Measurements from ENCODE around the gene CDK14.
A peak's percentile ranks its signal among the peaks of the same experiment; 100 is the strongest.

Gene CDK14

GRCh38 chr7:90604383-90604782 is 8.3 kb downstream of the CDK14 start:
- Histone ChIP-seq H3K36me3 (ENCODE audit: insufficient read depth, low read length) (no peaks in the 10 kb centered on the region), H3K9ac (ENCODE audit: low read depth, low read length) (no peak overlapping the region), H3K9me3 (ENCODE audit: control insufficient read depth, insufficient read depth, low read length) (no peaks in the 10 kb centered on the region), H3K4me1 (ENCODE audit: insufficient read depth, low read length) (no peaks in the 10 kb centered on the region; the same call in 1 of the 2 replicates)

GRCh38 chr7:90605055-90605454 is 8.9 kb downstream of the CDK14 start:
- Histone ChIP-seq H3K9ac (ENCODE audit: low read depth, low read length) (no peak overlapping the region), H3K4me1 (ENCODE audit: insufficient read depth, low read length) (no peaks in the 10 kb centered on the region; the same call in 1 of the 2 replicates), H3K36me3 (ENCODE audit: insufficient read depth, low read length) (no peaks in the 10 kb centered on the region), H3K9me3 (ENCODE audit: control insufficient read depth, insufficient read depth, low read length) (no peaks in the 10 kb centered on the region)

- H3K4me1 ChIP-seq (ENCODE audit: insufficient read depth, low read length) = no peaks in the 10 kb centered on the region
- H3K9me3 ChIP-seq (ENCODE audit: control insufficient read depth, insufficient read depth, low read length) = no peaks in the 10 kb centered on the region
- no peaks in the 10 kb centered on the region for H3K36me3 ChIP-seq (ENCODE audit: insufficient read depth, low read length)
- no peak overlapping the region for H3K9ac ChIP-seq (ENCODE audit: low read depth, low read length)
These were observed 11.1 kb downstream of the CDK14 start for GRCh38 chr7:90607196-90607595.

GRCh38 chr7:90610105-90610504 is 14.0 kb downstream of the CDK14 start:
- no peaks in the 10 kb centered on the region for H3K36me3 ChIP-seq (ENCODE audit: insufficient read depth, low read length)
- H3K4me1 ChIP-seq (ENCODE audit: insufficient read depth, low read length) = peaks cover 4% of the 10 kb centered on the region; the same call in 1 of the 2 replicates
- no peaks in the 10 kb centered on the region for H3K9me3 ChIP-seq (ENCODE audit: control insufficient read depth, insufficient read depth, low read length)
- H3K9ac ChIP-seq (ENCODE audit: low read depth, low read length) = no peak overlapping the region

GRCh38 chr7:90611115-90611514 is 15.0 kb downstream of the CDK14 start:
- H3K36me3 ChIP-seq (ENCODE audit: insufficient read depth, low read length) = no peaks in the 10 kb centered on the region
- H3K9ac ChIP-seq (ENCODE audit: low read depth, low read length) = no peak overlapping the region
- no peaks in the 10 kb centered on the region for H3K9me3 ChIP-seq (ENCODE audit: control insufficient read depth, insufficient read depth, low read length)
- H3K4me1 ChIP-seq (ENCODE audit: insufficient read depth, low read length) = peaks cover 4% of the 10 kb centered on the region; the same call in 1 of the 2 replicates

- Histone ChIP-seq H3K9me3 (ENCODE audit: control insufficient read depth, insufficient read depth, low read length) (no peaks in the 10 kb centered on the region), H3K9ac (ENCODE audit: low read depth, low read length) (no peak overlapping the region), H3K36me3 (ENCODE audit: insufficient read depth, low read length) (no peaks in the 10 kb centered on the region)
These were observed 17.0 kb downstream of the CDK14 start for GRCh38 chr7:90613088-90613498.

GRCh38 chr7:90617442-90617841 is 21.3 kb downstream of the CDK14 start:
- Histone ChIP-seq H3K9me3 (ENCODE audit: control insufficient read depth, insufficient read depth, low read length) (no peaks in the 10 kb centered on the region), H3K36me3 (ENCODE audit: insufficient read depth, low read length) (no peaks in the 10 kb centered on the region), H3K4me1 (ENCODE audit: insufficient read depth, low read length) (peaks cover 22% of the 10 kb centered on the region), H3K9ac (ENCODE audit: low read depth, low read length) (no peak overlapping the region)

More at GRCh38 chr7:90613088-90613498, 17.0 kb downstream of the CDK14 start:
- peaks cover 4% of the 10 kb centered on the region; the same call in 1 of the 2 replicates for H3K4me1 ChIP-seq (ENCODE audit: insufficient read depth, low read length)

GRCh38 chr7:90618876-90619275 is 22.8 kb downstream of the CDK14 start:
- Histone ChIP-seq H3K36me3 (ENCODE audit: insufficient read depth, low read length) (no peaks in the 10 kb centered on the region), H3K4me1 (ENCODE audit: insufficient read depth, low read length) (peaks cover 30% of the 10 kb centered on the region), H3K9me3 (ENCODE audit: control insufficient read depth, insufficient read depth, low read length) (no peaks in the 10 kb centered on the region), H3K9ac (ENCODE audit: low read depth, low read length) (no peak overlapping the region)

- H3K36me3 ChIP-seq (ENCODE audit: insufficient read depth, low read length) = no peaks in the 10 kb centered on the region
- no peak overlapping the region for H3K9ac ChIP-seq (ENCODE audit: low read depth, low read length)
- no peaks in the 10 kb centered on the region for H3K9me3 ChIP-seq (ENCODE audit: control insufficient read depth, insufficient read depth, low read length)
- H3K4me1 ChIP-seq (ENCODE audit: insufficient read depth, low read length) = peaks cover 50% of the 10 kb centered on the region
These were observed 25.1 kb downstream of the CDK14 start for GRCh38 chr7:90621125-90621746.

- H3K4me1 ChIP-seq (ENCODE audit: insufficient read depth, low read length) = peaks cover 55% of the 10 kb centered on the region
- no peaks in the 10 kb centered on the region for H3K36me3 ChIP-seq (ENCODE audit: insufficient read depth, low read length)
- H3K9ac ChIP-seq (ENCODE audit: low read depth, low read length) = no peak overlapping the region
- H3K9me3 ChIP-seq (ENCODE audit: control insufficient read depth, insufficient read depth, low read length) = no peaks in the 10 kb centered on the region
These were observed 25.6 kb downstream of the CDK14 start for GRCh38 chr7:90621747-90622140.

GRCh38 chr7:90622670-90623069 is 26.5 kb downstream of the CDK14 start:
- H3K36me3 ChIP-seq (ENCODE audit: insufficient read depth, low read length) = no peaks in the 10 kb centered on the region
- no peaks in the 10 kb centered on the region for H3K9me3 ChIP-seq (ENCODE audit: control insufficient read depth, insufficient read depth, low read length)
- peaks cover 57% of the 10 kb centered on the region for H3K4me1 ChIP-seq (ENCODE audit: insufficient read depth, low read length)
- no peak overlapping the region for H3K9ac ChIP-seq (ENCODE audit: low read depth, low read length)

GRCh38 chr7:90624225-90624911 is 28.2 kb downstream of the CDK14 start:
- H3K36me3 ChIP-seq (ENCODE audit: insufficient read depth, low read length) = no peaks in the 10 kb centered on the region
- H3K9ac ChIP-seq (ENCODE audit: low read depth, low read length) = no peak overlapping the region
- no peaks in the 10 kb centered on the region for H3K9me3 ChIP-seq (ENCODE audit: control insufficient read depth, insufficient read depth, low read length)
- peaks cover 57% of the 10 kb centered on the region for H3K4me1 ChIP-seq (ENCODE audit: insufficient read depth, low read length)

- Histone ChIP-seq H3K4me1 (ENCODE audit: insufficient read depth, low read length) (peaks cover 57% of the 10 kb centered on the region), H3K9me3 (ENCODE audit: control insufficient read depth, insufficient read depth, low read length) (no peaks in the 10 kb centered on the region), H3K9ac (ENCODE audit: low read depth, low read length) (no peak overlapping the region), H3K36me3 (ENCODE audit: insufficient read depth, low read length) (no peaks in the 10 kb centered on the region)
These were observed 28.9 kb downstream of the CDK14 start for GRCh38 chr7:90625051-90625450.

GRCh38 chr7:90625562-90625961 is 29.4 kb downstream of the CDK14 start:
- Histone ChIP-seq H3K4me1 (ENCODE audit: insufficient read depth, low read length) (peaks cover 52% of the 10 kb centered on the region), H3K9me3 (ENCODE audit: control insufficient read depth, insufficient read depth, low read length) (no peaks in the 10 kb centered on the region), H3K36me3 (ENCODE audit: insufficient read depth, low read length) (no peaks in the 10 kb centered on the region), H3K9ac (ENCODE audit: low read depth, low read length) (peak overlapping the region; percentile 30; the same call in 1 of the 2 replicates)

GRCh38 chr7:90626013-90626412 is 29.9 kb downstream of the CDK14 start:
- peaks cover 47% of the 10 kb centered on the region for H3K4me1 ChIP-seq (ENCODE audit: insufficient read depth, low read length)
- no peaks in the 10 kb centered on the region for H3K9me3 ChIP-seq (ENCODE audit: control insufficient read depth, insufficient read depth, low read length)
- peak overlapping the region; percentile 30; the same call in 1 of the 2 replicates for H3K9ac ChIP-seq (ENCODE audit: low read depth, low read length)
- H3K36me3 ChIP-seq (ENCODE audit: insufficient read depth, low read length) = no peaks in the 10 kb centered on the region

Data from ES-I3 (cell line).